GM12864 (cell line): ENCODE data around the gene KHDRBS1.
"Not testable (repeated sequence)": the region's sequence is repeated elsewhere in the genome, so short reads cannot be mapped to it uniquely, and the experiment has no call there.

Source experiments
- DNase-seq: peaks from one replicate; pipeline ENCODE4 v3.0.0-alpha.2; 2011; ENCODE audit warnings: low read depth
- H3K4me3 ChIP-seq: 2 replicates; pipeline ENCODE4 v1.5.1; 2011; ENCODE audit warnings: mild to moderate bottlenecking, low read depth, low read length, control low read depth
- TF ChIP-seq, protein P1 (sequence below): IDR thresholded peaks from 2 replicates; pipeline ENCODE4 v1.5.1; 2011; ENCODE audit warnings: low read depth, mild to moderate bottlenecking, moderate library complexity, low read length, control low read depth, inconsistent platforms; ENCODE audit errors: missing control alignments

The KHDRBS1 gene

DNA sequence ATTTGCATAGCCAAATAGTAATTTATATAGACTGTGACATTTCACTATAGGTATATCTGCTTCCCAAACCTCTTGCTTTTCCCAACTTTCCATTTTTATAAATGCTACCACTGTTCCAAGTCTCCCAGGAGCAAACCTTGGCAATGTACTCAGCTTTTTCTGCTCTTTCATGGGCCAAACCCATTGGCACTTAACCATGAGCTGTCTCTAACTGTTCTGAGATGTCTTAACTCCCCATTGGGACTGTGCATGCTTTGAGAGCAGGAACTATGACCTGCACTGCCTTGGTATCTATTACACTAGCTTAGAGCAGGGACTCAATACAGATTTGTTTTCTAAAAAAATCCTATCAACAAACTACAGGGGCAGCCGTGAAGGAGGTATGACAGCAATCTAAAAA lies 22.5 kb upstream of the KHDRBS1 start:
- DNase-seq: no peak
- no peak overlapping the region for H3K4me3 ChIP-seq
- TF ChIP-seq, protein P1, sequence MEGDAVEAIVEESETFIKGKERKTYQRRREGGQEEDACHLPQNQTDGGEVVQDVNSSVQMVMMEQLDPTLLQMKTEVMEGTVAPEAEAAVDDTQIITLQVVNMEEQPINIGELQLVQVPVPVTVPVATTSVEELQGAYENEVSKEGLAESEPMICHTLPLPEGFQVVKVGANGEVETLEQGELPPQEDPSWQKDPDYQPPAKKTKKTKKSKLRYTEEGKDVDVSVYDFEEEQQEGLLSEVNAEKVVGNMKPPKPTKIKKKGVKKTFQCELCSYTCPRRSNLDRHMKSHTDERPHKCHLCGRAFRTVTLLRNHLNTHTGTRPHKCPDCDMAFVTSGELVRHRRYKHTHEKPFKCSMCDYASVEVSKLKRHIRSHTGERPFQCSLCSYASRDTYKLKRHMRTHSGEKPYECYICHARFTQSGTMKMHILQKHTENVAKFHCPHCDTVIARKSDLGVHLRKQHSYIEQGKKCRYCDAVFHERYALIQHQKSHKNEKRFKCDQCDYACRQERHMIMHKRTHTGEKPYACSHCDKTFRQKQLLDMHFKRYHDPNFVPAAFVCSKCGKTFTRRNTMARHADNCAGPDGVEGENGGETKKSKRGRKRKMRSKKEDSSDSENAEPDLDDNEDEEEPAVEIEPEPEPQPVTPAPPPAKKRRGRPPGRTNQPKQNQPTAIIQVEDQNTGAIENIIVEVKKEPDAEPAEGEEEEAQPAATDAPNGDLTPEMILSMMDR: no peak

DNA sequence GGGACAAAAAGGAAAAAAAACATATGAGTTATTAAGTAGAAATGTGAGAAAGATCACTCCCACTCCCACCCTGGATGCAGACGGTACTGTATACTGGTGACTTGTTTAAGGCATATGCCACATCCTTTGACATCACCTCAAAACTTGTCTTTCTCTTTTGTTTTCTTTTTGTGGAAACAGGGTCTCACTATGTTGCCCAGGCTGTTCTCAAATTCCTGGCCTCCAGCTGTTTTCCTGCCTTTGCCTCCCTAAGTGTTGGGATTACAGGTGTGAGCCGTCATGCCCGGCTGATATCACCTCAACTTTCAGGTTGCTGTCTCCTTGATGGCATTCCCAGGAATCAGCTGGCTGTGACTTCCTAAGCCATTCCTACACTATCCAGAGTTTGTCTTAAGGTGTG lies 18.4 kb upstream of the KHDRBS1 start:
- no peak for DNase-seq
- no peak overlapping the region for H3K4me3 ChIP-seq
- TF ChIP-seq, protein P1: no peak

DNA sequence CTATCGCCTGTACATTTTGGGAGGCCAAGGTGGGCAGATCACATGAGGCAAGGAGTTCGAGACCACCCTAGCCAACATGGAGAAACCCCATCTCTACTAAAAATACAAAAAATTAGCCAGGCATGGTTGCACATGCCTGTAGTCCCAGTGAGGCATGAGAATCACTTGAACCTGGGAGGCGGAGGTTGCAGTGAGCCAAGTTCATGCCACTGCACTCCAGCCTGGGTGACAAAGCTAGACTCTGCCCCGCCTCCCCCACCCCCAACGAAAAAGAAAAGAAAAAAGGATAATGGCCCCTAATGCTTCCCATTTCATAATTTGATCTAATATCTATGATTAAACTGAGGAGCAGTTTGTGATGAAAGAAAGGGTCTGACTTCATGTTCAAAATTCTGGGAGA lies 17.5 kb upstream of the KHDRBS1 start:
- not testable (repeated sequence) for DNase-seq, H3K4me3 ChIP-seq

DNA sequence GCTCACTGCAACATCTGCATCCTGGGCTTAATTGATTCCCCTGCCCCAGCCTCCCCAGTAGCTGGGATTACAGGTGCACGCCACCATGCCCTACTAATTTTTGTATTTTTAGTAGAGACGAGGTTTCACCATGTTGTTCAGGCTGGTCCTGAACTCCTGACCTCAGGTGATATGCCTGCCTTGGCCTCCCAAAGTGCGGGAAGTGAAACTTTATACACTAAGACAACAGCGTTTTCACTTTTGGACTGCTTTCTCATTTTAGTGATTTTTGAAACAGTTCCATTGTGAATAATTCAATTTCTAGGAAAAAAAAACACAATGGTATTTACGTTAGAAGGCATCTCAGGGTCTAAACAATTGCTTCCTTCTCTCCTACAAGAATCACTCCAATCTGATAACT lies 11.8 kb upstream of the KHDRBS1 start:
- H3K4me3 ChIP-seq: no peak overlapping the region
- TF ChIP-seq, protein P1: no peak
- no peak for DNase-seq

DNA sequence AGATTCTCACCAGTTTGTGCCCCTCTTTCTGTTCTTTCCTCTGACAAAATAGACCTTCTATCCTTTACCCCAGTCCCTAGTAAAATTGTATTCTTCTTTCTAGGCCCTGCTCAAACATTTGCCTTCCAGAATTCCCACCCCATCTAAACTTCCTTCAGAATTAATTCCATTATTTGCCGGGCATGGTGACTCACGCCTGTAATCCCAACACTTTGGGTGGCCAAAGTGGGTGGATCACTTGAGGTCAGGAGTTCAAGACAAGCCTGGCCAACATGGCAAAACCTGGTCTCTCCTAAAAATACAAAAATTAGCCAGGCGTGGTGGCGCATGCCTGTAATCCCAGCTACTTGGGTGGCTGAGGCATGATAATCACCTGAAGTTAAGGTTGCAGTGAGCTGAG lies 11.4 kb upstream of the KHDRBS1 start:
- DNase-seq, H3K4me3 ChIP-seq: not testable (repeated sequence)

DNA sequence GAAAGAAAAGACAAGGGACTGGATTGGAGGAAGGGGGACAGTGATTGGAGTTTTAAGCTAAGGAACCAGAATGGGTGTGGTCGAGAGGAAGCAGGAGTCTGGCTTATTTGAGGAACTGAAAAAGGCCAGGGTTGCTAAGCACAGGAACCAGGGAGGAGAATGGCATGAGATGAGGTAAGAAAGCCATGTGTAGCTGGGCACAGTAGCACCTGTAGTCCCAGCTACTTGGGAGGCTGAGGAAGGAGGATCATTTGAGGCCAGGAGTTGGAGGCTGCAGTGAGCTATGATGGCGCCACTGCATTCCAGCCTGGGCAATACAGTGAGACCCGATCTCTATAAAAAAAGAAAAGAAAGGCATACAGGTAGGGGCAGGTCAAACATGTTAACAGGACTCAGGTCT lies 8.1 kb upstream of the KHDRBS1 start:
- TF ChIP-seq, protein P1: no peak
- DNase-seq: no peak

DNA sequence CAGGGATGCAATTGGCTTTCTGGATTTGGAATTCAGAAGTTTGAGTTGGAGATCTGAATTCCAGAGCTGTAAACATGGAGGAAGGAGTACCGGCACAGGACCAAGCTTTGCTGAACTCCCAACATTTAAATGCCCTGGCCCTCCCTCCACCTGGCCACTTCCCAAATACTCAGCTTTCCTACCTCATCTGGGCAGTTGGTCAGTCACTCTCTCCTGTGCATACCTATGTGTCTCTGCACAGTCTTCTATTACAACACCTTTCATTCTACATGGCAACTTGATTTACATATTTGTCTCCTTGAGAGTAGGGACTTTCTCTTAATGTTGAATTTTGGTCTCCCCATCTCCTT lies 6.1 kb upstream of the KHDRBS1 start:
- H3K4me3 ChIP-seq: no peak overlapping the region
- TF ChIP-seq, protein P1: no peak
- DNase-seq: no peak

More for the DNA sequence above, 8.1 kb upstream of the KHDRBS1 start:
- no peak overlapping the region for H3K4me3 ChIP-seq

DNA sequence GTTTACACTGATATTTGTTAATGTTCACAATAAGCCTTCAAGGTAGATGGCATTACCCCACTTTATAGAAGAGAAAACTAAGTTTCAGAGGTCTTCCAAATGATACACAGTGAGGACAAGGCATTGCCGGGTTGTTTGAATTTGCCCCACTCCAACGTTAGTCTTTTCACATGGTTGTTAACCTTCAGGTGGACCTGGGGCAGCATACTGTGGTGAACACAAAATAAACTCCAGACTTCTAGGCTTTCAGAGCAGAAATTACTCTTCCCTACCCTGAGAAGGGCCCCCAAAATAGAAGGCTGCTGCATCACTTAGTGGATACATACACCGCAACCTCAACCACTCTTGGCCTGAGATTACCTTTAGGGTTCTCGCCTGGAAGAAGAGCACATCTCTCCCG lies 3.4 kb upstream of the KHDRBS1 start:
- no peak for DNase-seq
- TF ChIP-seq, protein P1: no peak
- no peak overlapping the region for H3K4me3 ChIP-seq
